Retina (tissue), 1 donor: Measurements from ENCODE around the gene KRTAP10-7.
"Not testable (repeated sequence)": the region's sequence is repeated elsewhere in the genome, so short reads cannot be mapped to it uniquely, and the experiment has no call there.

Source experiments
- DNase-seq: peaks from one replicate; pipeline ENCODE4 v3.0.0-alpha.2; 2016

KRTAP10-7 gene, protein sequence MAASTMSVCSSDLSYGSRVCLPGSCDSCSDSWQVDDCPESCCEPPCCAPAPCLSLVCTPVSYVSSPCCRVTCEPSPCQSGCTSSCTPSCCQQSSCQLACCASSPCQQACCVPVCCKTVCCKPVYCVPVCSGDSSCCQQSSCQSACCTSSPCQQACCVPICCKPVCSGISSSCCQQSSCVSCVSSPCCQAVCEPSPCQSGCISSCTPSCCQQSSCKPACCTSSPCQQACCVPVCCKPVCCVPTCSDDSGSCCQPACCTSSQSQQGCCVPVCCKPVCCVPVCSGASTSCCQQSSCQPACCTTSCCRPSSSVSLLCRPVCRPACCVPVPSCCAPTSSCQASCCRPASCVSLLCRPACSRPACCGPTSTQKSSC

DNA sequence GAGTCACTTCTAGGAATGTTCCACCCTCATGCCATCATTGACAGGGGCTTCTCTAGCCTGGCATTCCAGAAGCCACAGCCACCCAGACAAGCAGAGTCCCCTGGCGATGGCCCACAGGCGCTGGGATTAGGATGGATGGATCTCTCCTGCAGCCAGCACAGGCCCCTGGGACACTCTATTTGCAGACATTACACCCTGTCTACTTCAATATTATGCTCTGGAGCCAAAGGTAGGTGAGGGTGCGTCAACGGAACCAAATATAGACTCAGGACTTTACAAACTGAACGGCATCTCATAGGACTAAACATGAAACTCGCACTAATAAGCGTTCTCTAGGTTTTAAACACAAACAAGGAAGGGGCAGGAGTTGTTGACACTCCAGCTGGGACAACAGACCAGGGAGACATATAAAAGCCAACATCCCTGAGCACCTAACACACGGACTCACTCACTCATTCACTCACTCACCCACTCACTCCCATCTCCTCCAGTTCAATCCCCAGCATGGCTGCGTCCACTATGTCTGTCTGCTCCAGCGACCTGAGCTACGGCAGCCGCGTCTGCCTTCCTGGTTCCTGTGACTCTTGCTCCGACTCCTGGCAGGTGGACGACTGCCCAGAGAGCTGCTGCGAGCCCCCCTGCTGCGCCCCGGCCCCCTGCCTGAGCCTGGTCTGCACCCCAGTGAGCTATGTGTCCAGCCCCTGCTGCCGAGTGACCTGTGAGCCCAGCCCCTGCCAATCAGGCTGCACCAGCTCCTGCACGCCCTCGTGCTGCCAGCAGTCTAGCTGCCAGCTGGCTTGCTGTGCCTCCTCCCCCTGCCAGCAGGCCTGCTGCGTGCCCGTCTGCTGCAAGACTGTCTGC lies at the start of gene KRTAP10-7:
Gene KRTAP10-7, plus strand, starts transcription at position 480 of the 861 bp plus-strand sequence. Its CDS starts 25 bp downstream, at position 505.
- not testable (repeated sequence) for DNase-seq

GRCh38 chr21:44550807-44551206 lies 49.6 kb upstream of the KRTAP10-7 start:
- no peak for DNase-seq

GRCh38 chr21:44551340-44551961 lies 48.9 kb upstream of the KRTAP10-7 start, which contains the start of gene KRTAP10-2:
Gene KRTAP10-2 (minus strand): TSS chr21:44551505. CDS start chr21:44551458, 47 bp downstream.
- DNase-seq: no peak

DNA sequence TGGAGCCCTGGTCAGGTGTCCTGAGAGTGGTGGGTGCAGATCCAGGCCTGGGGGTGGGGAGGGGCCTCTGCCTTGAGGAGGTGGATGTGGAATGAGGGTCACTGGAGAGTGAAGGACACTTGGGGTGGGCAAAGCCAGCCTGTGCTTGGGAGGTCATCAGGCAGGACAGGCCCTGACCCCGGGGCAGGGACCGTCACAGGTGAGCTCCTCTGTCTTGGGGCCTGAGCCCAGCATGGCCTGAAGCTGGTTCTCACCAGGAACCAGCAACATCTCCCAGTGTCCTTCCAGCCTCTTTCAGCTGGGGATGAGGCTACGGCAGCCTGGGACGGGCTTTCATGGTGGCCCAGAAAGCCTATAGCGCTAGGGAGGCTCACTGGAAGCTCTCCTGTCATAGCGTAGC lies 48.3 kb upstream of the KRTAP10-7 start:
- DNase-seq: no peak

DNA sequence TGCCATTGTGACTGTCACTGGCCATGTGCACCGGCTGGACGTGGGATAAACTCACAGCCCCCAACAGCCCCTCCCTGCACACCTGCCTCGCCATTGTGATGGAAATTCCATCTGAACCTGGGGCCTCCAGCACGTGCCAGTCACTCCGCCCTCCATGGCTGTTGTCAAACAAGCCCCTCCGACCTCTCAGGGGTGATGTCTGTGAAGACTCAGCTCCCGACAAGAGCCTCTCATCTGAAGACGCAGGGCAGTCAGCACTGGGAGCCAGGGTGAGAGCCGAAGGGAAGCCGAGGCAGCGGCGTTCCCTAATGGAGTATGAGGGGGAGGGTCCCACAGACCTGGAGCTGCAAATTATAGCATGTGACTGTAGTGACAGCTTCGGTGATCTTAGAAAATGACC lies 47.7 kb upstream of the KRTAP10-7 start:
- DNase-seq: no peak

DNA sequence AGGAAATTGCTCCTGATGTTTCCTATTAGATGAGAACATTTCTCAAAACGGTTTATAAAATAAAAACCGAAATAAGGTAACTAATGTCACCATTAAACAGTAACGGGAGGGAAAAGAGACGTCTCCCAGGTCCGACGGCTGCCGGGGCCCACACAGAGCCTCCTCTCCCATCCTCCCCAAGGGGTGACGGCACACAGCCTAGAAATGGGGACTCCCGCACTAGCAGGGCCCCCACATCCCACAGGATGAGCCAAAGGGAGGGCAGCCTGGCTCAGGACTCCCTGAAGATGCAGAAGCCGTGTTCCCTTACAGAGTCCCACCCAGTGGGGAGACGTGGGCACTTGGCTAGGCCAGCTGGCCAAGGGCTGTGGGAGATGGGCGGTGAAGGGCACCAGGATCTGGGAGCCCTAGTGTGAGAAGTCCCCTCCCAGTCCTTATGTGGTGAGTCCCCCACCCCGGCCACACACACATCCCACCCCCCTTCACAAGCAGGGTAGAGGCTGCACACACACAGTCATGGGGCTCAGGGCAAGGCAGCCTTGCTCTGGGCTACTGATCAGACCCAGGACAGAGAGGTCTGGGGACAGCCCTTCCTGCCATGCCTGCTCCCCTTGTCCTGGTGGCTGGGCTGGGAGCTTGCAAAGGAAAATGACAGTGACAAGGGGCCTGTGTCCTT lies 45.1 kb upstream of the KRTAP10-7 start:
- no peak for DNase-seq

- no peak for DNase-seq
Observed at GRCh38 chr21:44556879-44557278, 43.5 kb upstream of the KRTAP10-7 start.

DNA sequence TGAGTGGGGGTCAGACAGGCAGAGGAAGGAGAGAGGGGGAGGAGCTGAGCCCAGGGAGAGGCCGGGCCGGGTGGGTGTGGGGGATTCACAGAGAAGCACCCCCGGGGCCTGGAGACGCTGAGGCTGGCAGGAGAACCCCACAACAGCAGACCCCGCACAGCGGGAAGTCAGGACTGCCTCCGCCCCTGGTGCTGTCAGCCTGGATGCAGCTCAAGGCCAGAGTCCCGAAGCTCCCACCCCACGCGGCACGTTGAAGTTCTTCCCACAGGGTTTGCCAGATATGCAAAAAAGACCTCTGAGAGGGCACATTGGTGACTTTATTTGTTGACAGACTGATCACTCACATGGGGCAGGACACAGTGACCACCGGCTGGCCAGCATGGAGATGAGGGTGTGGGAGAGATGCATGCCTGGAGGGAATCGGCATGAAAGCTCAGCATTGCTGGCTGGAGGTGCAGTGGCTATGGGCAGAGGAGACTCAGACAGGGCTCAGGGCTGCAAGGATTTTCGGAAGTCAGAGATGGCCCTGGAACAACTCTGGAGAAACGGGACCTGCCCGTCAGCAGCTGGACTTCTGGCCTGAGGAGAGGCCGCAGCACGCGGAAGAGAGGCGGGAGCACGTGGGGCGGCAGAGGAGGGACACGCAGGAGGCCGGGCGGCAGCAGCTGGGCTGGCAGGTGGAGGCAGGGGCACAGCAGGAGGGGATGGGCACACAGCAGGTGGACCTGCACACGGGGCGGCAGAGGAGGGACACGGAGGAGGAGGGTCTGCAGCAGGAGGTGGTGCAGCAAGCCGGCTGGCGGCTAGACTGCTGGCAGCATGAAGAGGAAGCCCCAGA lies 42.7 kb upstream of the KRTAP10-7 start:
- DNase-seq: peak; percentile 47

- not testable (repeated sequence) for DNase-seq
Observed at GRCh38 chr21:44558329-44558675, 42.1 kb upstream of the KRTAP10-7 start.

DNA sequence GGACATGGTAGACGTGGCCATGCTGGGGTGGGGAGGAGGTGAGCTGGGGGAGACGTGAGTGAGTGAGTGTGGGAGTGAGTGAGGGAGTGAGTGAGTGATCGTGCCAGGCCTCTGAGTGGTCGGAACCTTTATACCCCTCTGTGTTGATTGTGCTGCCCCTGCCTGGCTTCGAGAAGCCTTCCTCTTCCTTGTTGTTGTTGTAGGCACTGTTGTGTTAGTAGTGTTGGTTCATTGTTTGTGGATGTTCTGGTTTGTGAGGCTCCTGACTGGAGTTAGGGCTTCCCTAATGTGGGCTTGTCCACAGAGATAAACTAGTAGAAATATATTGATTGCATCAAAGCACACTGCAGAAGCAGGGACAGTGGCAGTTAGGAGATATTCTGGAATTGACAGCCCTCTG lies 41.7 kb upstream of the KRTAP10-7 start, which contains the start of gene KRTAP10-3:
Gene KRTAP10-3, minus strand, starts transcription at position 101 of the 400 bp plus-strand sequence. Its CDS starts 80 bp downstream, at position 21.
- no peak for DNase-seq

- DNase-seq: no peak
Observed at GRCh38 chr21:44564099-44564498, 36.3 kb upstream of the KRTAP10-7 start.

GRCh38 chr21:44564886-44565598 lies 35.4 kb upstream of the KRTAP10-7 start:
- DNase-seq: no peak

DNA sequence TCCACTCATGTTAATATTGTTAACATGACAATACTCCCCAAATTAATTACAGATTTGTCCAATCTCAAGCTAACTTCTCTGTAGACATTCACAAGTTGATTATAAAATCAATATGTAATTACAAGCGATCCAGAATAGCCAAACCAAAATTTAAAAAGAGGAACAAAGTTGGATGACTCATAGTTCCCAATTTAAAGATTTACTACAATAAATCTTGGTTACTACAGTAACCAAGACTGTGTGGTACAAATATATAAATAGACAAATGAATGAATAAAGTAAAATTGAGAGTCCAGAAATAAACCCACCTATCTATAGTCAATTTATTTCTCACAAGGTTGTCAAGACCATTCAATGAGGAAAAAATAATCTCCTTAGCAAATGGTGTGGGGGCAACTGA lies 34.0 kb upstream of the KRTAP10-7 start:
- no peak for DNase-seq

GRCh38 chr21:44567481-44568171 lies 32.8 kb upstream of the KRTAP10-7 start:
- no peak for DNase-seq

GRCh38 chr21:44568261-44568660 lies 32.1 kb upstream of the KRTAP10-7 start:
- DNase-seq: no peak

- DNase-seq: no peak
Observed at GRCh38 chr21:44568667-44569556, 31.5 kb upstream of the KRTAP10-7 start.

DNA sequence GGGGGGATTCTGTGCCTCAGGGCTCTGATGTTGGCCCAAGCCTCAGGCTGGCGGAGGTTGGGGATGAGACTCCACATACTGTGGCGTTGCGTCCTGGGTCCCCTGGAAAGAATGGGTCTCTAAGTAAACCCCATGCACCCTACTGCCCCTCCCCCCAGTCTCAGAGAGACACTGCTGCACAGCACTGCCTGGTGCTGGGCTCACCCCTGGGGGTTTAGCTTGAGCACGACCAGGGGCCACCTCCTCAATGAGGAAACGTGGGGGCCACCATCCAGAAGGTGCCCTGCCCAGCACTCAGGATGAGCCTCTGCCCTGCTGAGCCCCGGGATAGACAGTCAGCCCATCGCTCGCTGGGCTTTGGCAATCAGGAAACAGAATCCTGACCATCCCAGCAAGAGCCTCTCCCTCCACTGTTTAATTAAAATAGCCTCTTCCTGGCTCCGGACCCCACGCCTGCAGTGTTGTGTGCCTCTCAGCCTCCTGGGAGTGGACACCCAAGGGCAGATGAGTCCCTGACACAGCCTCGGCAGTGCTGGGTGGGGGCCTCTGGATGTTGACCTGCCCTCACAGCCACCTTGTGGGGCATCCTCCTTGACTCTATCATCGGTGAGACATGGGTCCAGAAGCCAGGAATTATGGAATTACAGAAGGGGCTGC lies 30.4 kb upstream of the KRTAP10-7 start:
- DNase-seq: no peak

DNA sequence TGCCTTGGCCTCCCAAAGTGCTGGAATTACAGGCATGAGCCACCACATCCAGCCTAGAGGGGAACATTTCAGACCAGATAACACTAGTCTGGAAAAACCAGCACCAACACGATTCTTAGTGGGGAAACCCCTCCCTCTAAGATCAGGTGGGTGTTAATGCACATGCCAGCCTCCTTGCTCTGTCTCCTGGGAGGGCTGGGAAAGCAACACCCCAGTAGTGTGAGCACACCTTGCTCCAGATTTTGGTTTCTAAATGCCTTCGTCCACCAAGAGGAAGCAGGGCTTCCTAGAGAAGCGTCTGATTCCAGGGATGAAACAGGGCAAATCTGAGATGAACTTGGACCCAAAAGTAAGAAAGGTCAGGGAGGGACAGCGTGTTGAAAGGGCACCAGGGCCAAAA lies 29.1 kb upstream of the KRTAP10-7 start:
- DNase-seq: no peak
